H1 (cell line): ENCODE measurements around the gene RGS7BP. TPM values are rescaled to one million over a fixed set of nuclear protein-coding genes. Genes with fewer than 3 reads are reported as not detected.
A peak's percentile ranks its signal among the peaks of the same experiment; 100 is the strongest.

Experiments
- CREB1 ChIP-seq: IDR thresholded peaks from 2 replicates; pipeline ENCODE4 v1.6.1; 2012; ENCODE audit warnings: inconsistent platforms
- EZH2 ChIP-seq: fragments of 200-600 bp; sonication (generic); IDR thresholded peaks from 2 replicates; pipeline ENCODE4 v1.7.1; 2012; ENCODE audit warnings: low read depth, mild to moderate bottlenecking, moderate library complexity, low read length, inconsistent platforms; ENCODE audit not compliant: severe bottlenecking
- PHF8 ChIP-seq: fragments of 200-600 bp; sonication (generic); conservative IDR thresholded peaks from 2 replicates; pipeline ENCODE4 v1.7.1; 2012; ENCODE audit warnings: low read depth, mild to moderate bottlenecking, inconsistent platforms, low read length, moderate library complexity
- RAD21 ChIP-seq, 2 experiments: IDR thresholded peaks in 1 of 2; conservative IDR thresholded peaks in 1 of 2; 2 replicates each; pipeline ENCODE4 v1.6.1; 2011; ENCODE audit warnings: low read depth in 2 of 2, low read length in 2 of 2, improper control_type of control experiment in 1 of 2, inconsistent platforms in 1 of 2, mild to moderate bottlenecking in 1 of 2, moderate library complexity in 1 of 2
- RBBP5 ChIP-seq: IDR thresholded peaks from 2 replicates; pipeline ENCODE4 v1.7.1; 2012; ENCODE audit warnings: low read depth, mild to moderate bottlenecking, inconsistent platforms, low read length, moderate library complexity, borderline replicate concordance
- SIN3A ChIP-seq, 2 experiments: IDR thresholded peaks in 1 of 2; conservative IDR thresholded peaks in 1 of 2; 2 replicates each; pipeline ENCODE4 v1.6.1; 2011 to 2012; ENCODE audit warnings: low read length in 2 of 2, improper control_type of control experiment in 1 of 2, low read depth in 1 of 2, mild to moderate bottlenecking in 1 of 2
- SP1 ChIP-seq: IDR thresholded peaks from 2 replicates; pipeline ENCODE4 v1.6.1; 2011; ENCODE audit warnings: low read depth, low read length
- TAF7 ChIP-seq: optimal IDR thresholded peaks from 2 replicates; pipeline ENCODE3; 2011; ENCODE audit warnings: low read depth, mild to moderate bottlenecking, inconsistent platforms, low read length, moderate library complexity, borderline replicate concordance
- ZNF274 ChIP-seq: IDR thresholded peaks from 2 replicates; pipeline ENCODE4 v1.7.0; 2012; ENCODE audit warnings: low read length, borderline replicate concordance; ENCODE audit errors: extremely low read depth
- polyA plus RNA-seq, 7 experiments: library from polyadenylated mRNA; depleted of rRNA in 3 of 7; stranded (reverse) in 5 of 7; unstranded in 2 of 7; fragments of >200 nt in 5 of 7; fragments of 200-250 nt in 2 of 7; gene quantifications; 1 replicate in 5 of 7; 2 replicates in 1 of 7; 4 replicates in 1 of 7; pipeline versions ENCODE4 v1.2.1 to v1.2.3, GENCODE V29; 2011 to 2013; ENCODE audit warnings: missing spikeins in 2 of 7, mixed read lengths in 2 of 7
- total RNA-seq: library from RNA; stranded (reverse); fragmentation: NEBNext Ultra II Directional; extraction: Animal tissue kit (Norgen Biotek cat#: 25700); gene quantifications from 2 replicates; pipeline ENCODE4 v1.2.1, GENCODE V29; 2021
- TF ChIP-seq, protein P1 (sequence below), 3 experiments: IDR thresholded peaks; 1 replicate in 2 of 3; 2 replicates in 1 of 3; pipeline versions ENCODE4 v1.5.1 to v1.6.1; 2011; ENCODE audit warnings: low read length in 3 of 3, mild to moderate bottlenecking in 3 of 3, inconsistent platforms in 2 of 3, low read depth in 1 of 3, moderate library complexity in 1 of 3; ENCODE audit not compliant: insufficient read depth in 1 of 3; ENCODE audit errors: control extremely low read depth in 1 of 3

The RGS7BP gene
- total and polyA plus RNA-seq, 2 of the 8 experiments (the other 6 are each of a cell fraction or from before 2014, with no cell fraction given): 0.65 to 2.3 TPM

DNA sequence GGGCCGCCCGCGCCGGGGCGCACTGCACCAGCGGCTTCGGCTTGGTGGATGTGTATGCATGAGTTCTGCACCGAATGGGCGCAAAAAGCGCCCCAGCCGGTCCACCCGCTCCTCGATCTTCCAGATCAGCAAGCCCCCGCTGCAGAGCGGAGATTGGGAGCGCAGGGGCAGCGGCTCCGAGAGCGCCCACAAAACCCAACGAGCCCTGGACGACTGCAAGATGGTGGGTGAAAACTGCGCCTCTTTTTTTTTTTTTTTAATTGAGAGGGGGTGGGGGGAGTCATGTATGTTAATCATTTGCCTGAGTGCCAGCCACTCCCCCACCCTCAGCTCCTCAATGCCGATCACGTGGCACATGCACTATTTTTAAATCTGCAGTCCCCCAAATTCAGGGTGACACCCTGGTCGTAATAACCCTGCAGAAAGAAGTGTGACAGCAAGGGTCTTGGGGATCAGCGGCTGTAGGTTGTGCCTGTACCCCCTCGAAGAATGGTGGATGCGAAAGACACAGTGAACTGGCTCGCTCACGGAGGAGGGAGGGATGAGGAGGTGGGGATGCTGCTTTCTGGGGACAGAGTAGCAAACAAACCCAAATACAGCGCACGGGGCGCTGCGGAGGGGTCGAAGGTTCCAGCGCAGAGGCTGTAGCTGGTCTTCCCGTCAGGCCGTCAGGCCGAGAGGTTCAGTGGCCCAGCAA is 900 bp downstream of the RGS7BP start (continued):
- TF ChIP-seq, protein P1, sequence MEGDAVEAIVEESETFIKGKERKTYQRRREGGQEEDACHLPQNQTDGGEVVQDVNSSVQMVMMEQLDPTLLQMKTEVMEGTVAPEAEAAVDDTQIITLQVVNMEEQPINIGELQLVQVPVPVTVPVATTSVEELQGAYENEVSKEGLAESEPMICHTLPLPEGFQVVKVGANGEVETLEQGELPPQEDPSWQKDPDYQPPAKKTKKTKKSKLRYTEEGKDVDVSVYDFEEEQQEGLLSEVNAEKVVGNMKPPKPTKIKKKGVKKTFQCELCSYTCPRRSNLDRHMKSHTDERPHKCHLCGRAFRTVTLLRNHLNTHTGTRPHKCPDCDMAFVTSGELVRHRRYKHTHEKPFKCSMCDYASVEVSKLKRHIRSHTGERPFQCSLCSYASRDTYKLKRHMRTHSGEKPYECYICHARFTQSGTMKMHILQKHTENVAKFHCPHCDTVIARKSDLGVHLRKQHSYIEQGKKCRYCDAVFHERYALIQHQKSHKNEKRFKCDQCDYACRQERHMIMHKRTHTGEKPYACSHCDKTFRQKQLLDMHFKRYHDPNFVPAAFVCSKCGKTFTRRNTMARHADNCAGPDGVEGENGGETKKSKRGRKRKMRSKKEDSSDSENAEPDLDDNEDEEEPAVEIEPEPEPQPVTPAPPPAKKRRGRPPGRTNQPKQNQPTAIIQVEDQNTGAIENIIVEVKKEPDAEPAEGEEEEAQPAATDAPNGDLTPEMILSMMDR (IDR thresholded peaks at IDR 0.05; ENCODE audit: control extremely low read depth in 1 of 3, insufficient read depth in 1 of 3, low read depth in 1 of 3, low read length in 3 of 3): peak; percentile 19 to 39 (median 30)
- peak in 1 of 2 experiments; percentile 63; a peak in 1 of 4 replicates for TF ChIP-seq SIN3A (conservative IDR thresholded peaks at IDR 0.05 in 1 of 2, IDR thresholded peaks at IDR 0.05 in 1 of 2; ENCODE audit: low read depth in 1 of 2, low read length in 2 of 2)
- TF ChIP-seq RAD21 (IDR thresholded peaks at IDR 0.05 in 1 of 2, conservative IDR thresholded peaks at IDR 0.05 in 1 of 2; ENCODE audit: low read depth in 2 of 2, low read length in 2 of 2): peak; percentile 42 to 52
- peak; percentile 34 for TF ChIP-seq TAF7
- no peak for TF ChIP-seq SP1
- 0 out of 2 replicates have a peak, but pooled peaks have one; percentile 21 for TF ChIP-seq CREB1
- TF ChIP-seq PHF8: no peak
- TF ChIP-seq RBBP5: peak; percentile 67; the same call in 1 of the 2 replicates
- TF ChIP-seq ZNF274: no peak
- TF ChIP-seq EZH2: peak; percentile 13
- TF ChIP-seq, all 59 proteins: peak for 13
